HepG2 (cell line): ENCODE results near the gene CNTN4.

Source experiments
- ATF5 ChIP-seq: sonication (generic); formaldehyde crosslinking; IDR thresholded peaks from 2 replicates; pipeline ENCODE4 v1.4.0; 2020; ENCODE audit warnings: mild to moderate bottlenecking, low read depth, missing genetic modification reagents
- CTCF ChIP-seq: sonication (generic); formaldehyde crosslinking; IDR thresholded peaks from 2 replicates; pipeline ENCODE4 v1.5.0; 2020; ENCODE audit warnings: mild to moderate bottlenecking, missing genetic modification reagents, moderate library complexity
- MAF1 ChIP-seq: sonication (generic); formaldehyde crosslinking; IDR thresholded peaks from 2 replicates; pipeline ENCODE4 v1.5.0; 2020; ENCODE audit warnings: missing genetic modification reagents, borderline replicate concordance
- PRPF4 ChIP-seq: fragments of 200-400 bp; formaldehyde crosslinking; IDR thresholded peaks from 2 replicates; pipeline ENCODE4 v1.6.1; 2016; ENCODE audit warnings: low read length, low read depth; ENCODE audit not compliant: poor library complexity, severe bottlenecking
- RXRA ChIP-seq: sonication (generic); formaldehyde crosslinking; IDR thresholded peaks from 2 replicates; pipeline ENCODE4 v1.5.1; 2020; ENCODE audit warnings: missing genetic modification reagents
- THAP11 ChIP-seq: IDR thresholded peaks from 2 replicates; pipeline ENCODE4 v1.6.1; 2016; ENCODE audit warnings: missing biosample characterization, missing genetic modification reagents
- ZNF878 ChIP-seq: sonication (generic); formaldehyde crosslinking; IDR thresholded peaks from 2 replicates; pipeline ENCODE4 v1.8.1; 2023; ENCODE audit warnings: mild to moderate bottlenecking, missing genetic modification reagents, moderate library complexity
- TF ChIP-seq, protein P1 (sequence below): sonication (generic); formaldehyde crosslinking; IDR thresholded peaks from 2 replicates; pipeline ENCODE4 v1.8.1; 2022; ENCODE audit warnings: low read depth, mild to moderate bottlenecking, missing genetic modification reagents
- TF ChIP-seq, protein P2 (sequence below): sonication (generic); formaldehyde crosslinking; IDR thresholded peaks from 2 replicates; pipeline ENCODE4 v1.4.0; 2020; ENCODE audit warnings: missing genetic modification reagents

DNA sequence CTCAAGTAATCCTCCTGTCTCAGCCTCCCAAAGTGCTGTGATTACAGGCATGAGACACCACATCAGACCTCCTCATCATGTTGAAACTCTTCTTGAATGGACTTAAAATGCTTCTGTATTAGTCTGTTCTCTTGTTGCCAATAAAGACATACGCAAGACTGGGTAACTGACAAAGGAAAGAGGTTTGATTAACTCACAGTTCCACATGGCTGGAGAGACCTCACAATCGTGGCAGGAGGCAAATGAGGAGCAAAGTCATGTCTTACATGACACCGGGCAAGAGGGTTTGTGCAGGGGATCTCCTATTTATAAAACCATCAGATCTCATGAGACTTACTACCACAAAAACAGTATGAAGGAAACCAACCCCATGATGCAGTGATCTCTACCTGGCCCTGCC lies 113.5 kb downstream of the CNTN4 start:
- TF ChIP-seq CTCF: no peak
- no peak for TF ChIP-seq ZNF878 (CRISPR knock-in tag)
- TF ChIP-seq, protein P1, sequence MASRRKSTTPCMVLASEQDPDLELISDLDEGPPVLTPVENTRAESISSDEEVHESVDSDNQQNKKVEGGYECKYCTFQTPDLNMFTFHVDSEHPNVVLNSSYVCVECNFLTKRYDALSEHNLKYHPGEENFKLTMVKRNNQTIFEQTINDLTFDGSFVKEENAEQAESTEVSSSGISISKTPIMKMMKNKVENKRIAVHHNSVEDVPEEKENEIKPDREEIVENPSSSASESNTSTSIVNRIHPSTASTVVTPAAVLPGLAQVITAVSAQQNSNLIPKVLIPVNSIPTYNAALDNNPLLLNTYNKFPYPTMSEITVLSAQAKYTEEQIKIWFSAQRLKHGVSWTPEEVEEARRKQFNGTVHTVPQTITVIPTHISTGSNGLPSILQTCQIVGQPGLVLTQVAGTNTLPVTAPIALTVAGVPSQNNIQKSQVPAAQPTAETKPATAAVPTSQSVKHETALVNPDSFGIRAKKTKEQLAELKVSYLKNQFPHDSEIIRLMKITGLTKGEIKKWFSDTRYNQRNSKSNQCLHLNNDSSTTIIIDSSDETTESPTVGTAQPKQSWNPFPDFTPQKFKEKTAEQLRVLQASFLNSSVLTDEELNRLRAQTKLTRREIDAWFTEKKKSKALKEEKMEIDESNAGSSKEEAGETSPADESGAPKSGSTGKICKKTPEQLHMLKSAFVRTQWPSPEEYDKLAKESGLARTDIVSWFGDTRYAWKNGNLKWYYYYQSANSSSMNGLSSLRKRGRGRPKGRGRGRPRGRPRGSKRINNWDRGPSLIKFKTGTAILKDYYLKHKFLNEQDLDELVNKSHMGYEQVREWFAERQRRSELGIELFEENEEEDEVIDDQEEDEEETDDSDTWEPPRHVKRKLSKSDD: no peak
- TF ChIP-seq, protein P2, sequence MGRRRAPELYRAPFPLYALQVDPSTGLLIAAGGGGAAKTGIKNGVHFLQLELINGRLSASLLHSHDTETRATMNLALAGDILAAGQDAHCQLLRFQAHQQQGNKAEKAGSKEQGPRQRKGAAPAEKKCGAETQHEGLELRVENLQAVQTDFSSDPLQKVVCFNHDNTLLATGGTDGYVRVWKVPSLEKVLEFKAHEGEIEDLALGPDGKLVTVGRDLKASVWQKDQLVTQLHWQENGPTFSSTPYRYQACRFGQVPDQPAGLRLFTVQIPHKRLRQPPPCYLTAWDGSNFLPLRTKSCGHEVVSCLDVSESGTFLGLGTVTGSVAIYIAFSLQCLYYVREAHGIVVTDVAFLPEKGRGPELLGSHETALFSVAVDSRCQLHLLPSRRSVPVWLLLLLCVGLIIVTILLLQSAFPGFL (CRISPR knock-in tag): no peak
- TF ChIP-seq ATF5 (CRISPR knock-in tag): no peak
- TF ChIP-seq THAP11 (CRISPR knock-in tag): no peak
- TF ChIP-seq MAF1 (CRISPR knock-in tag): no peak
- no peak for TF ChIP-seq PRPF4
- no peak for TF ChIP-seq RXRA (CRISPR knock-in tag)
